GM12891 (cell line): Measurements from ENCODE around the gene SMAD6.

ENCODE experiments used
- PAX5 ChIP-seq: IDR thresholded peaks from 2 replicates; pipeline ENCODE4 v1.6.1; 2011; ENCODE audit warnings: low read length, moderate library complexity, mild to moderate bottlenecking; ENCODE audit not compliant: insufficient read depth, severe bottlenecking
- POLR2A ChIP-seq: IDR thresholded peaks from 2 replicates; pipeline ENCODE4 v1.6.1; 2011; ENCODE audit warnings: low read depth, low read length, control low read depth
- POLR2AphosphoS5 ChIP-seq: IDR thresholded peaks from 2 replicates; pipeline ENCODE4 v1.6.1; 2011; ENCODE audit warnings: low read depth, low read length, control low read depth
- POU2F2 ChIP-seq: IDR thresholded peaks from 2 replicates; pipeline ENCODE4 v1.6.1; 2011; ENCODE audit warnings: low read depth, mild to moderate bottlenecking, control low read depth, low read length, moderate library complexity
- SPI1 ChIP-seq: IDR thresholded peaks from 2 replicates; pipeline ENCODE4 v1.6.1; 2011; ENCODE audit warnings: low read depth, low read length, control low read depth
- TAF1 ChIP-seq: IDR thresholded peaks from 2 replicates; pipeline ENCODE4 v1.6.1; 2011; ENCODE audit warnings: low read depth, low read length, control low read depth

DNA sequence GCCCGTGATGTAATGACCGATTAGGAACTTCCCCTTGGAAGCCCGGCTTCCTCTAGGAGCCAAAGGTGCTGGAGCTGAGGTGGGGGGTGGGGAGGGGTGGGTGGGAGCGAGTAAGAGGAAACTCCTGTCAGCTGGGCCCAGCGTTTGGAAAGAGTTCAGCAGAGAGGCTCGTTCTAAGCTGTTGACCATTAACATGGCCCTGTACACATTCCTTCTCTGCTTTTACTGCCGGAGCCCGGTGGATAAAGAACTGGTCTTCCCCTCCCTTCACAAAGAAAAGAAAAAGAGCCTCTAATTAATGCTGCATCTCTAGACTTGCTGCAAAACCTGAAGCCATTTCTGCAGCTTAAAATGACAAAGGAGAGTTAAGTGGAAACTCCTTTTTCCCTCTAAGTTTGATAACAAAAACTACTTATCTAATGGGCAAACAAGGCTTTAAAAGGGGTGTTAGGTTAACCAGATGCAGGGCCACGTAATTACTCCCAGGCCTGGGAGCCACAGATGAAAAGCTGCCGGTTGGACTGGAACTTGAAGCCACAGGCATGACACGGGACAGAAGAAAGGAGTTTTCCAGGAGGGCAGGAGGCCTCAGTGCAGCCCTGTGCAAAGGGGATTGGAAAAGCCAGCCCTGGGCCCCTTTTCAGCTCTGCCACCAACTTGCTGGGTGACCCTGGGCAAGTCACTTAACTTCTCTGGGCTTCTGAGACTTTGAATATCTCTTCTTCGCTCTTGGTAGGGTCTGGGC lies 71.3 kb downstream of the SMAD6 start:
- TF ChIP-seq POLR2AphosphoS5 (no peak), POLR2A (no peak), SPI1 (no peak), POU2F2 (no peak), TAF1 (no peak), PAX5 (no peak)
